ENCODE results near the gene COL26A1.

The COL26A1 gene

DNA sequence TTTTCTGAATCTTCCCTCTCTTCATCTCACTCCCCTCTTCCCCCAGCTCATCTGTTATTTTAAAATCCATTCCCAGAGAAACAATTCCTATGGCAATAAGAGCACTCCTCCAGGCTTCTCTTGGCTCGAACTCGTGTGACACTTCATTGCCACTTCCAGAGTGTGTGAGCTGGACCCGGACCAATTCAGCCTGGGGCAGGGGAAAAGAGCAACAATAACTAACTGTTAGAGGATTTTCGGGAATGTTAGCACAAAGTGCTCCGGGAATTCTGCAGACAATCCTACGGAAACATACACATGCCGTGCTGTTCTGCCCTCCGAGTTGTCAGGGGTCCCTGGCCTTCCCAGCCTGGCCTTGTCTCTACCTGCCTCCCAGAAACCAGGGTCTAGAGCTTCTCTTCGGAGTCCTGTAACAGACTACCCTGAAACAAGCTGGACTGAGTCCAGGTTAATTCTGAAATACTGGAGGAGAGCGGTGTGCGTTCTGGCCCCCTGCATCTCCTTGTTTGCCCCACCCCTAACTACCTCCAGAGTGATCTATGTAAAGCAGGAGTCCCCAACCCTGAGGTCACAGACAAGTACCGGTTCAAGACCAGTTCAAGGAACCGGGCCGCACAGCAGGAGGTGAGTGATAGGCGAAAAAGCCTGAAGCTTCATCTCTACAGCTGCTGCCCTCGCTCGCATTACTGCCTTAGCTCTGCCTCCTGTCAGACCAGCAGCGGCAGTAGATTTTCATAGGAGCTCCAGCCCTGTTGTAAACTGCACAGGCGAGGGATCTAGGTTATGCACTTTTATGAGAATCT is 11.3 kb downstream of the COL26A1 start:
- DNase-seq (ENCODE audit: low read depth in 2 of 2), result no peak

DNA sequence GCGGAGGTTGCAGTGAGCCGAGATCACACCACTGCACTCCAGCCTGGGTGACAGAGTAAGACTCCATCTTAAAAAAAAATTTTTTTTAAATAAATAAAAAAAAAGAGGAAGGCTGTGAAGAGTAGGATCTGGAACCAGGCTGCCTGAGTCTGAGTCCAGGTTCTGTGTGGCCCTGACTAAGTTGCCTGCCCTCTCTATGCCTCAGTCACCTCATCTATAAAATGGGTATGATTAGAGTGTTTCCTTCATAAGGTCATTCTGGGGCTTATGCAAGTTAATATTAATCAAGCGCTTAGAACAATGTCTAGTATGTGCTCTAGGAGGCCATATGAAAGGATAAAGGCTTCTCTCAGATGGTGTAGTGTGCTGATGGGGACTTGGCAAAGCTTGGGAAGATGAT is 12.3 kb downstream of the COL26A1 start:
- no peak for DNase-seq (ENCODE audit: low read depth in 2 of 2)

DNA sequence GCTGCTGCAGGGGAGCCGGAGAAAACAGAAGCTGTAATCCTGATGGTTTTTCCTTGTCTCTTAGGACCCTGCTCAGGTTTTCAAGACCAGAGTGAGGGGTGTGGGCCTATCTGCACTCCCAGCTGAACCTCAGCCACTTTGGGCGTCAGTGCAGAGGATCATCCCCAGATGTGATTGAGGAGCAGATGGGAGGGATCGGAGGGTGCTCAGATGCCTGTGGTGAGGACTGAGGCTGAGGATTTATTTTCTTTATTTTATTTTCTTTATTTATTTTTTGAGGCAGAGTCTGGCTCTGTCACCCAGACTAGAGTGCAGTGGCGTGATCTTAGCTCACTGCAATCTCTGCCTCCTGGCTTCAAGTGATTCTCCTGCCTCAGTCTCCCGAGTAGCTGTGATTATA is 13.9 kb downstream of the COL26A1 start:
- DNase-seq (ENCODE audit: low read depth in 2 of 2), result no peak

- DNase-seq (ENCODE audit: low read depth in 2 of 2), result no peak
These were observed 14.6 kb downstream of the COL26A1 start for GRCh38 chr7:101377189-101377736.

- no peak for DNase-seq (ENCODE audit: low read depth in 2 of 2)
These were observed 16.1 kb downstream of the COL26A1 start for GRCh38 chr7:101378751-101379174.

- no peak for DNase-seq (ENCODE audit: low read depth in 2 of 2)
These were observed 16.6 kb downstream of the COL26A1 start for GRCh38 chr7:101379302-101379701.

DNA sequence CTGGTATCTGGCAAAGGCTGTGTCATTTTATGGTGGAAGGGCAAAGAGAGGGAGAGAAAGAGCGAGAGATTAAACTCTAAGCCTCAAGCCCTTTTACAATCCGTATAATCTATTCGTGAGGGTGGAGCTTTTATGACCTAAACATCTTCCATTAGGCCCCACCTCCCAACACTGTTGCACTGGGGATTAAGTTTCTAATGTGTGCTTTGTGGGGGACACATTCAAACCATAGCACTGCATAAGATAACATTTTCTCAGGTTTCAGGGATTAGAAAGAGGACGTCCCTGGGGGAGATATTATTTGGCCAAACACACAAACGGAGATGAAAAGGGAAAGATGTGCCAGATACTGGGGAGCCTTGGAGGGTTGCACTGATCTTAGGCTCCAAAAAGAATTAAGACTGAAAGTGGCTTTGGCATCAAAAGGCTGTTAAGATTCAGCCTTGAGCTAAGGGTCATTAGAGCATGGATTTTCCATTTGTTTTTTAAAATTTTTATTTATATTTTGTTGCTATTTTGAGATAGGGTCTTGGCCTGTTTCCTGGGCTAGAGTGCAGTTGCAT is 19.0 kb downstream of the COL26A1 start:
- DNase-seq (ENCODE audit: low read depth in 2 of 2), result no peak

- DNase-seq (ENCODE audit: low read depth in 2 of 2), result no peak
These were observed 20.3 kb downstream of the COL26A1 start for GRCh38 chr7:101382937-101383336.

GRCh38 chr7:101386177-101386557 is 23.5 kb downstream of the COL26A1 start:
- DNase-seq (ENCODE audit: low read depth in 2 of 2), result no peak

DNA sequence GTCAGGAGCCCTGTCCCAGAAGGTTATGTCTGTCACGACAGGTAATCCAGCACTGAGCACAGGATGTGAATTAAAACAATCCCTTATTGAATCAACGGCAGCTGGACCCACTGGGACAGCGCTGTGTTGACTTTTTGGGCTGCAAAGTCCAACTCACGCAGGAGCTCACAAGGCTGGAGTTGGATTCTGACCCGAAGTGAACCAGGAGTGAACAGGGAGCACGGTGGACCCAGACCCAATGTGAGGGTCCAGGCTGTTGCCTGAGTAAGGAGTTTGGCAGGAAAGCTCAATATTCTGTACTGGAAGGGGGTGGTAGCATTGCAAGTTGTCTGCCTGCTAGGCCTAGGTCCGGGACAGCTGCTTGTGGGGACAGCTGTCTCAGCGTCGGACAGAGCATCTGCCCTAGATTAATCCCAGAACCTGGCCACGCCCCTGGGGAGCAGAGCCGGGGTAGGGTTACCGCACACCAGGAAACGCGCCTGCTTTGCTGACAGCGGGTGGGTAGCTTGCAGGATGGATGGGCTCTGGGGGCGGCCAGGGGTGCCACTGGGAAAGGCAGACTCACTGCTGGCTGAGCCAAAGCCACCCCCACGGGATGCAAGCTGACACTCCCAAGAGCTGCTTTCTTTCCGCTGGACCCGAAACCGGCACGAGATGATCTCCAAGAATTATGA is 24.0 kb downstream of the COL26A1 start:
- no peak for DNase-seq (ENCODE audit: low read depth in 2 of 2)

DNA sequence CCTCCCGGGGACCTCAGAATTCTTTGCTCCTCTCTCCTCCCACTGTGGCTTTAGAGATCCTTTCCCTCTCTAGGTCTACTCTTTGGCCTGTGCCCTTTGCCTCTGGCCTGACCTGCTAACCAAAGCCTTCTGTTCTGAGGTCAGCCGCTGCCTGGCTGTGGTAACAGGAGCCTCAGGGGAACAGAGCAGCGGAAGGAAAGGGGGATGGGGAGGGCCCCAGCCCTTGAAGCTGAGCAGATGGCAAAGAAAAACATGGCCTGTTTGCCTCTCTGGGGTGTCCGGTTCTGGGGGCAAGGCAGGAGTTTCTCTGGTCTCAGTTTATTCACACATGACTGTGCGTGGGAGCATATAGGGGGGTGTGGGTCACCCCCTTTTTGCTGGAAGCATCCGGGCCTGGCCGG is 28.2 kb downstream of the COL26A1 start:
- peak in 1 of 2 donors; percentile 1 for DNase-seq (ENCODE audit: low read depth in 2 of 2)

DNA sequence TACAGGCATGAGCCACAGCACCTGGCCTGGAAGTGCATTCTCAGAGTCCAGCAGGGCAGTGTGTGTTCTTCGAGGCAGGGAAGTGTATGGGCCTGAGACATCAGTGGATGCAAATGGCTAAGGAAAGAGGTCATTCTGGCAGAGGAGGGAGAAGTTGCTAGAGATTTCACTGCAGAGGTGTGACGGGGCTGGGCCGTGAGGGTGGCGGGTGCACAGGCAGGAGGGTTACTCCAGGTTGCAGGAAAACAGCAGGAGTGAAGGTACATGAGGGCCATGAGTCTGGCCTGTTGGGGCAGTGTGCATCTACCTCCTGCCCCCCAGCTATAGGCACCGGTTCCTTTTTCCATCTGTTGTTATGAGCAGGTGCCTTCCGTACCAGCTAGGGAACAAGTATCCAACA is 29.3 kb downstream of the COL26A1 start:
- DNase-seq (ENCODE audit: low read depth in 2 of 2), result no peak

- no peak for DNase-seq (ENCODE audit: low read depth in 2 of 2)
These were observed 31.2 kb downstream of the COL26A1 start for GRCh38 chr7:101393865-101394264.

GRCh38 chr7:101395376-101395775 is 32.7 kb downstream of the COL26A1 start:
- DNase-seq (ENCODE audit: low read depth in 2 of 2), result no peak

- DNase-seq (ENCODE audit: low read depth in 2 of 2), result no peak
These were observed 34.6 kb downstream of the COL26A1 start for GRCh38 chr7:101397243-101397642.

- DNase-seq (ENCODE audit: low read depth in 2 of 2), result no peak
These were observed 35.2 kb downstream of the COL26A1 start for GRCh38 chr7:101397770-101398324.

GRCh38 chr7:101398396-101399289 is 36.0 kb downstream of the COL26A1 start:
- no peak for DNase-seq (ENCODE audit: low read depth in 2 of 2)

GRCh38 chr7:101399759-101400158 is 37.1 kb downstream of the COL26A1 start:
- DNase-seq (ENCODE audit: low read depth in 2 of 2), result no peak

DNA sequence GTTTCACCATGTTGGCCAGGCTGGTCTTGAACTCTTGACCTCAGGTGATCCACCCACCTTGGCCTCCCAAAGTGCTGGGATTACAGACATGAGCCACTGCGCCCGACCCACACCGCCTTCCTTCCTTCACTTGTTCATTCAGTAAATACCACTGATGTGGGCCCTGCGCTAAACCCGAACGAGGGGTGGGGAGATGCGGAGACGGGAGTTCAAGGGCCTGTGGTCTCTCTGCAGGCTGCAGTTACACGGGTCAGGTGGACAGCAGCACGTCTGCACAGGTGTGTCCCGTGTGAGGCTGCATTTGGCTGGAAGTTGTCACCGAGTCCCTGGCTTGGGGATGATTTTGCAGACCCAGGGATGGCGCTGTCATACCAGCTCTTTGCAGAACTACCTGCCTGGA is 38.1 kb downstream of the COL26A1 start:
- DNase-seq (ENCODE audit: low read depth in 2 of 2), result no peak

DNA sequence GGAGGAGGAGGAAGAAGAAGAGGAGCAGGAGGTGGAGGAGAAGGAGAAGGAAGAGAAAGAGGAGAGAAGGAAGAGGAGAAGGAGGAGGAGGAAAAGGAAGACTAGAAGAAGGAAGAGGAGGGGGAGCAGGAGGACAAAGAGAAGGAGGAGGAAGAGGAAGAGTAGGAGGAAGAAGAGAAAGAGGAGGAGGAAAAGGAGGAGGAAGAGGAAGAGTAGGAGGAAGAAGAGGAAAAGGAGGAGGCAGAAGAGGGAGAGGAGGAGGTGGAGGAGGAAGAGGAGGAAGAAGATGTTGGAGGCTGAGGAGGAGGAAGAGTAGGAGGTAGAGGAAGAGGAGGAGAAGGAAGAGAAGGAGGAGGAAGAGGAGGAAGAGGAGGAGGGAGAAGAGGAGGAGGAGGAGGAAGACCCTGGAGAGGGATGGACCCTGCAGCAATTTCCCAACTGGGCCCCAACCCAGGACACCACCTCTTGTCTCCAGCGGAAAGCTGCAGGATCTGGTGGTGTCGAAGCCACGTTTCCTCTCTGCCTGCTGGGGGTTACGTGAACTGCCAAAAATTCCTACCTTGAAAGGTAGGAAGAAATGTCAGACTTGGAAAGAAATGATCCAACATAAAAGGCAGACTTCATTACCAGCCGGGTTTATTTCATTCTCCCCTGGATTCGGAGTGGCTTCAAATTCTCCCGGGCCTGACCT is 38.9 kb downstream of the COL26A1 start:
- no peak for DNase-seq (ENCODE audit: low read depth in 2 of 2)

Measured in stimulated activated CD8-positive, alpha-beta memory T cell treated with anti-CD3 and anti-CD28 coated beads, Interleukin-7, amount 100 ng/mL, for 1 hour (primary cell).